Activated T-helper 2 cell treated with anti-CD3 and anti-CD28 coated beads, Interferon-gamma antibody, Interleukin-2, Interleukin-4, amounts not matched to agents 10 μg/mL and 5 μg/mL and 100 μg/mL, durations not matched to agents 14 hours and 24 hours and 36 hours (primary cell): ENCODE results near the gene TRMT10A. TPM values are rescaled to one million over a fixed set of nuclear protein-coding genes. Genes with fewer than 3 reads are reported as not detected.

Experiments used
- DNase-seq: peaks from one replicate; pipeline ENCODE4 v3.0.0; 2021; ENCODE audit warnings: low spot score
- H3K27ac Mint-ChIP-seq: one replicate; pipeline ENCODE4 v1.8.0; 2021; ENCODE audit warnings: mixed read lengths
- H3K27me3 Mint-ChIP-seq: one replicate; pipeline ENCODE4 v1.8.0; 2021; ENCODE audit warnings: low read depth, mixed read lengths
- H3K36me3 Mint-ChIP-seq: one replicate; pipeline ENCODE4 v1.8.0; 2021; ENCODE audit warnings: low read depth, mixed read lengths
- H3K4me1 Mint-ChIP-seq: one replicate; pipeline ENCODE4 v1.8.0; 2021; ENCODE audit warnings: low read depth, mixed read lengths
- H3K4me3 Mint-ChIP-seq: one replicate; pipeline ENCODE4 v1.8.0; 2021; ENCODE audit warnings: low read depth, mild to moderate bottlenecking, moderate library complexity, mixed read lengths
- H3K9me3 Mint-ChIP-seq: one replicate; pipeline ENCODE4 v1.8.0; 2021; ENCODE audit warnings: mixed read lengths
- intact Hi-C: fragments of 100-400 bp; cut with micrococcal nuclease; formaldehyde crosslinking; loops from one replicate; pipeline ENCODE4 v1.15.1; 2023
- total RNA-seq: library from RNA; stranded (reverse); gene quantifications from 2 replicates; pipeline ENCODE4 v1.2.3, GENCODE V29; 2022

TRMT10A gene
- total RNA-seq, 1 donor from 2014 or later, result 8.4 TPM

GRCh38 chr4:99586322-99586721 lies 22.5 kb upstream of the TRMT10A start:
- no peak overlapping the region for H3K27ac Mint-ChIP-seq
- intact Hi-C loops, result no loop called here
- H3K4me1 Mint-ChIP-seq, result no peaks in the 10 kb centered on the region
- H3K9me3 Mint-ChIP-seq, result no peaks in the 10 kb centered on the region
- peaks cover 17% of the 10 kb centered on the region for H3K27me3 Mint-ChIP-seq
- no peaks in the 10 kb centered on the region for H3K36me3 Mint-ChIP-seq
- H3K4me3 Mint-ChIP-seq, result no peak overlapping the region
- DNase-seq, result no peak

- no peak overlapping the region for H3K27ac Mint-ChIP-seq
- H3K27me3 Mint-ChIP-seq, result peaks cover 17% of the 10 kb centered on the region
- H3K4me1 Mint-ChIP-seq, result no peaks in the 10 kb centered on the region
- intact Hi-C loops, result no loop called here
- H3K9me3 Mint-ChIP-seq, result no peaks in the 10 kb centered on the region
- no peak for DNase-seq
- no peak overlapping the region for H3K4me3 Mint-ChIP-seq
- no peaks in the 10 kb centered on the region for H3K36me3 Mint-ChIP-seq
Measured at GRCh38 chr4:99585516-99585915, 21.7 kb upstream of the TRMT10A start.

GRCh38 chr4:99578714-99579113 lies 14.9 kb upstream of the TRMT10A start:
- no peaks in the 10 kb centered on the region for H3K9me3 Mint-ChIP-seq
- intact Hi-C loops, result no loop called here
- H3K27ac Mint-ChIP-seq, result no peak overlapping the region
- H3K36me3 Mint-ChIP-seq, result no peaks in the 10 kb centered on the region
- H3K27me3 Mint-ChIP-seq, result peaks cover 26% of the 10 kb centered on the region
- DNase-seq, result no peak
- H3K4me1 Mint-ChIP-seq, result peaks cover 3% of the 10 kb centered on the region
- H3K4me3 Mint-ChIP-seq, result no peak overlapping the region

- H3K4me1 Mint-ChIP-seq, result peaks cover 3% of the 10 kb centered on the region
- intact Hi-C loops, result no loop called here
- H3K27ac Mint-ChIP-seq, result no peak within 1 kb of the TSS
- no peak within 1 kb of the TSS for H3K4me3 Mint-ChIP-seq
- peaks cover 33% of the 10 kb centered on the region for H3K27me3 Mint-ChIP-seq
- no peaks in the 10 kb centered on the region for H3K36me3 Mint-ChIP-seq
- no peaks in the 10 kb centered on the region for H3K9me3 Mint-ChIP-seq
- DNase-seq, result no peak
Measured at GRCh38 chr4:99574530-99575324, 10.9 kb upstream of the TRMT10A start, which contains the start of gene MTTP. MTTP (plus strand) TSS chr4:99574824; CDS start chr4:99574910, 86 bp downstream.

GRCh38 chr4:99573735-99574368 lies 10.0 kb upstream of the TRMT10A start:
- DNase-seq, result no peak
- H3K27me3 Mint-ChIP-seq, result peaks cover 31% of the 10 kb centered on the region

GRCh38 chr4:99572527-99573240 lies 8.8 kb upstream of the TRMT10A start:
- peaks cover 34% of the 10 kb centered on the region for H3K27me3 Mint-ChIP-seq
- H3K4me3 Mint-ChIP-seq, result no peak overlapping the region
- no peaks in the 10 kb centered on the region for H3K9me3 Mint-ChIP-seq
- intact Hi-C loops, result no loop called here
- H3K4me1 Mint-ChIP-seq, result peaks cover 3% of the 10 kb centered on the region
- no peaks in the 10 kb centered on the region for H3K36me3 Mint-ChIP-seq
- no peak for DNase-seq
- H3K27ac Mint-ChIP-seq, result no peak overlapping the region

More at GRCh38 chr4:99573735-99574368, 10.0 kb upstream of the TRMT10A start:
- no peak overlapping the region for H3K4me3 Mint-ChIP-seq
- peaks cover 3% of the 10 kb centered on the region for H3K4me1 Mint-ChIP-seq
- intact Hi-C loops, result no loop called here
- H3K36me3 Mint-ChIP-seq, result no peaks in the 10 kb centered on the region
- H3K9me3 Mint-ChIP-seq, result no peaks in the 10 kb centered on the region
- no peak overlapping the region for H3K27ac Mint-ChIP-seq

GRCh38 chr4:99571883-99572282 lies 8.0 kb upstream of the TRMT10A start:
- Mint-ChIP-seq H3K4me3 (no peak overlapping the region), H3K9me3 (no peaks in the 10 kb centered on the region), H3K36me3 (no peaks in the 10 kb centered on the region), H3K4me1 (peaks cover 3% of the 10 kb centered on the region), H3K27ac (no peak overlapping the region), H3K27me3 (peaks cover 40% of the 10 kb centered on the region)
- DNase-seq, result no peak
- intact Hi-C loops, result no loop called here

GRCh38 chr4:99564921-99565320 lies 1.1 kb upstream of the TRMT10A start:
- Mint-ChIP-seq H3K27me3 (peaks cover 23% of the 10 kb centered on the region), H3K9me3 (no peaks in the 10 kb centered on the region), H3K4me3 (peak overlapping the region; percentile 43), H3K27ac (no peak overlapping the region), H3K4me1 (peaks cover 12% of the 10 kb centered on the region), H3K36me3 (no peaks in the 10 kb centered on the region)
- DNase-seq, result no peak
- intact Hi-C loops, result loop anchor here (2.0 to 5.0 kb wide), 5 partner anchors 190 to 1423 kb away; partner anchors contain the start of genes ADH5, RAP1GDS1 and STPG2

- H3K27me3 Mint-ChIP-seq, result no peaks in the 10 kb centered on the region
- DNase-seq, result no peak
- no peaks in the 10 kb centered on the region for H3K4me1 Mint-ChIP-seq
- H3K4me3 Mint-ChIP-seq, result no peak overlapping the region
- H3K27ac Mint-ChIP-seq, result no peak overlapping the region
- H3K9me3 Mint-ChIP-seq, result no peaks in the 10 kb centered on the region
- intact Hi-C loops, result no loop called here
- H3K36me3 Mint-ChIP-seq, result no peaks in the 10 kb centered on the region
Measured at GRCh38 chr4:99552872-99553271, 11.0 kb downstream of the TRMT10A start.

- Mint-ChIP-seq H3K27ac (no peak overlapping the region), H3K27me3 (peaks cover under 1% of the 10 kb centered on the region), H3K4me3 (no peak overlapping the region), H3K36me3 (no peaks in the 10 kb centered on the region), H3K9me3 (no peaks in the 10 kb centered on the region), H3K4me1 (no peaks in the 10 kb centered on the region)
- no peak for DNase-seq
- intact Hi-C loops, result no loop called here
Measured at GRCh38 chr4:99540277-99540939, 23.4 kb downstream of the TRMT10A start.

GRCh38 chr4:99537674-99538073 lies 26.2 kb downstream of the TRMT10A start:
- Mint-ChIP-seq H3K27ac (no peak overlapping the region), H3K4me1 (no peaks in the 10 kb centered on the region), H3K4me3 (no peak overlapping the region), H3K36me3 (no peaks in the 10 kb centered on the region), H3K27me3 (peaks cover 3% of the 10 kb centered on the region), H3K9me3 (no peaks in the 10 kb centered on the region)
- intact Hi-C loops, result no loop called here
- DNase-seq, result no peak

- peaks cover 6% of the 10 kb centered on the region for H3K27me3 Mint-ChIP-seq
- no peak for DNase-seq
- no peaks in the 10 kb centered on the region for H3K9me3 Mint-ChIP-seq
- no peaks in the 10 kb centered on the region for H3K4me1 Mint-ChIP-seq
- H3K36me3 Mint-ChIP-seq, result no peaks in the 10 kb centered on the region
- H3K27ac Mint-ChIP-seq, result no peak overlapping the region
- H3K4me3 Mint-ChIP-seq, result no peak overlapping the region
- intact Hi-C loops, result no loop called here
Measured at GRCh38 chr4:99536848-99537247, 27.0 kb downstream of the TRMT10A start.
